Chondrocyte (in vitro differentiated cells): Measurements from ENCODE around the gene MKLN1. TPM values are rescaled to one million over a fixed set of nuclear protein-coding genes. Genes with fewer than 3 reads are reported as not detected.

Experiments used
- DNase-seq: peaks from one replicate; pipeline ENCODE4 v3.0.0; 2021; ENCODE audit warnings: mixed read lengths, low spot score
- H3K27ac Mint-ChIP-seq: one replicate; pipeline ENCODE4 v1.8.0; 2021; ENCODE audit warnings: mild to moderate bottlenecking, moderate library complexity, mixed read lengths; ENCODE audit not compliant: unreplicated experiment
- H3K27me3 Mint-ChIP-seq: 2 replicates; pipeline ENCODE4 v1.8.0; 2021; ENCODE audit warnings: low read depth, mixed read lengths
- H3K36me3 Mint-ChIP-seq: 2 replicates; pipeline ENCODE4 v1.8.0; 2021; ENCODE audit warnings: low read depth, mixed read lengths
- H3K4me1 Mint-ChIP-seq: 2 replicates; pipeline ENCODE4 v1.8.0; 2021; ENCODE audit warnings: low read depth, mild to moderate bottlenecking, mixed read lengths
- H3K4me3 Mint-ChIP-seq: one replicate; pipeline ENCODE4 v1.8.0; 2021; ENCODE audit warnings: mild to moderate bottlenecking, moderate library complexity, mixed read lengths; ENCODE audit not compliant: unreplicated experiment
- H3K9me3 Mint-ChIP-seq: 2 replicates; pipeline ENCODE4 v1.8.0; 2021; ENCODE audit warnings: low read depth, mixed read lengths
- long read RNA-seq: library from polyadenylated mRNA; stranded (forward); transcript quantifications from one replicate; pipeline ENCODE4 v2.0.0, GENCODE V29; 2021
- total RNA-seq: library from RNA; stranded (reverse); gene quantifications from 3 replicates; pipeline ENCODE4 v1.2.1, GENCODE V29; 2021
- TF ChIP-seq, protein P1 (sequence below): fragments of 200-600 bp; sonication (generic); IDR thresholded peaks from 2 replicates; pipeline ENCODE4 v1.5.0; 2021; ENCODE audit warnings: antibody characterized with exemption, mild to moderate bottlenecking, moderate library complexity

MKLN1 gene
- total RNA-seq, result 33.4 to 43.8 TPM (median 33.8 TPM) in 3 replicates
- long read RNA-seq, full-length matches to known transcripts, result 10 of 18 reads
- long read RNA-seq, partial matches to known transcripts, result 2 of 18 reads
- long read RNA-seq, other reads (novel, unspliced or antisense), result 6 of 18 reads

DNA sequence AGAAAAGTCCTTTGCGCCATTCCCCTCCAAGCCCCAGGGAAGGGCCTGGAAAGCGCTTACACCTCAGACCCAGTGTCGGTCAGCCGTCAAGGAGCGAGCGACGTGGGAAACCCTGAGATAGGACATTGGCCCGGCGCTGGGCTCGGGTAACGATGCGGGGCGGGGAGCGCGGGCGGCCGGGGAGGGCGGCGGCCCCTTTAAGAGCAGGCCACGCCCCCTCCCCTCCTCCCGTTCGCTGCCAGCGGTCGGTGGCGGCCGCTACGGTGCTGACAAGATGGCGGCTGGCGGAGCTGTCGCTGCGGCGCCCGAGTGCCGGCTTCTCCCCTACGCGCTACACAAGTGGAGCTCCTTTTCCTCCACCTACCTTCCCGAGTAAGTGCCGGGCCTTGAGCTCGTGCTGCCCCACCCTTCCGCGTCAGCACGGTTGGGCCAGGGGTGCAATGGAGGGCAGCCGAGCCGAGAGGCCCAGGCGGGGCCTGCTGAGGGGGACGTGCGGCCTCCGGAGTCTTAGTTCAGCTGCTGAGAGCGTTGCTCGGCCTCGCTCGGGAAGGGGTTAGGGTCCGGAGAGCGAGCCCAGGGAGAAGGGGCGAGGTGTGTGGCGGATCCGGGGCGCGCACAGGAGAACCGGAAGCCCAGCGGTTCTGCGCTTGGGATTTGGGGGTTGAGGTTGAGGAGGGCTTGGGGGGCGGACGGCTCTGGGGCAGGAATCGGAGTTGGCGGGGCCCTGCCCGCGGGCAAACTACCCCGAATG, at the start of gene MKLN1:
MKLN1 (plus strand) TSS at position 251 of the 751 bp plus-strand sequence; CDS start at position 275, 24 bp downstream.
- H3K4me1 Mint-ChIP-seq, result peaks cover 38% of the 10 kb centered on the region
- peak within 1 kb of the TSS; percentile 100 for H3K27ac Mint-ChIP-seq
- H3K27me3 Mint-ChIP-seq, result no peaks in the 10 kb centered on the region
- TF ChIP-seq, protein P1, sequence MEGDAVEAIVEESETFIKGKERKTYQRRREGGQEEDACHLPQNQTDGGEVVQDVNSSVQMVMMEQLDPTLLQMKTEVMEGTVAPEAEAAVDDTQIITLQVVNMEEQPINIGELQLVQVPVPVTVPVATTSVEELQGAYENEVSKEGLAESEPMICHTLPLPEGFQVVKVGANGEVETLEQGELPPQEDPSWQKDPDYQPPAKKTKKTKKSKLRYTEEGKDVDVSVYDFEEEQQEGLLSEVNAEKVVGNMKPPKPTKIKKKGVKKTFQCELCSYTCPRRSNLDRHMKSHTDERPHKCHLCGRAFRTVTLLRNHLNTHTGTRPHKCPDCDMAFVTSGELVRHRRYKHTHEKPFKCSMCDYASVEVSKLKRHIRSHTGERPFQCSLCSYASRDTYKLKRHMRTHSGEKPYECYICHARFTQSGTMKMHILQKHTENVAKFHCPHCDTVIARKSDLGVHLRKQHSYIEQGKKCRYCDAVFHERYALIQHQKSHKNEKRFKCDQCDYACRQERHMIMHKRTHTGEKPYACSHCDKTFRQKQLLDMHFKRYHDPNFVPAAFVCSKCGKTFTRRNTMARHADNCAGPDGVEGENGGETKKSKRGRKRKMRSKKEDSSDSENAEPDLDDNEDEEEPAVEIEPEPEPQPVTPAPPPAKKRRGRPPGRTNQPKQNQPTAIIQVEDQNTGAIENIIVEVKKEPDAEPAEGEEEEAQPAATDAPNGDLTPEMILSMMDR, result no peak
- no peaks in the 10 kb centered on the region for H3K36me3 Mint-ChIP-seq
- peak; percentile 96 for DNase-seq
- H3K4me3 Mint-ChIP-seq, result peak within 1 kb of the TSS; percentile 85
- H3K9me3 Mint-ChIP-seq, result no peaks in the 10 kb centered on the region

DNA sequence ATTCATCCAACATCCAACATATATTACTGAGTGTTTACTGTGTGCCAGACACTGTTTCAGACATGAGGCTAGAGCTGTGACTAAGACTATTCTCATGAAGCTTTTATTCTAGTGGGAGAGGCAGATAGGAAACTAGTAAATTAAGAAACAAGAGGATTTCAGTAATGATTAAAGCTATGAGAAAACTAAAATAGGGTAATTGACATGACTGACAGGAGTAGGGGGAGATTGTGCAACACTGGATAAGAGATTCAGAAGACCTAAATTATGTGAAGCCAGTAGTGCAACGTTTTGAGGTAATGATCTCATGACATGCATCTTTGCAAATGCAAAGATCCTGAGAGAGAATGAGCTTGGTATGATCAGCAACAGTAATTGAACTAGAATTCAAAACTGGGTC, 48.6 kb upstream of the MKLN1 start:
- DNase-seq, result no peak
- Mint-ChIP-seq H3K27me3 (peaks cover 10% of the 10 kb centered on the region), H3K36me3 (no peaks in the 10 kb centered on the region), H3K4me3 (no peak overlapping the region), H3K4me1 (no peaks in the 10 kb centered on the region), H3K27ac (no peak overlapping the region), H3K9me3 (peaks cover 7% of the 10 kb centered on the region)
- TF ChIP-seq, protein P1, result no peak

DNA sequence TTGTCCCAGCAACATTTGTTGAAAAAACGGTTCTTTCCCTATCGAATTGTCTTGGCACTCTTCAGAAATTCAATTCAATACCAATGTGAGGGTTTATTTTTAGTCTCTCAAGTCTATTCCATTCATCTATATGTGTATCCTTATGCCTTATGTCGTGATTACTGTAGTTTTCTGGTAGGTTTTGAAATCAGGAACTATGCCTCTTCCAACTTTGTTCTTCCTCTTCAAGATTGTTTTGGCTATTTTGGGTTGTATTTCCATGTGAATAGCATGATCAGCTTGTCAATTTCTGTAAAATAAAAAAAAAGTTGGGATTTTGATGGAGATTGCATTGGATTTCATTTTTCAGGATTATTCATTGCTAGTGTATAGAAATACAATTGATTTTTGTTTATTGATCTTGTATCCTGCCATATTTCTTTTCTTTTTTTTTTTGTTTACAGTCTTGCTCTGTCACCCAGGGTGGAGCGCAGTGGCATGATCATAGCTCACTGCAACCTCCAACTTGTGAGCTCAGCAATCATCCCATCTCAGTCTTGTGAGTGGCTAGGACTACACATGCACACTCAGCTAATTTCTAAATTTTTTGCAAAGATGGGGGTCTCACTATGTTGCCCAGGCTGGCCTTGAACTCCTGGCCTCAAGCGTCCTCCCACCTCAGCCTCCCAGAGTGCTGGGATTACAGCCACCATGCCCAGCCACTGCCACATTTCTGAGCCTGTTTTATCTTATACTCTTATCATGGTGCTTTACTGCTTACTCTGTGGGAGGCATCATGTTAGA, 46.2 kb upstream of the MKLN1 start:
- no peak overlapping the region for H3K27ac Mint-ChIP-seq
- H3K4me3 Mint-ChIP-seq, result no peak overlapping the region
- H3K4me1 Mint-ChIP-seq, result peaks cover 17% of the 10 kb centered on the region

DNA sequence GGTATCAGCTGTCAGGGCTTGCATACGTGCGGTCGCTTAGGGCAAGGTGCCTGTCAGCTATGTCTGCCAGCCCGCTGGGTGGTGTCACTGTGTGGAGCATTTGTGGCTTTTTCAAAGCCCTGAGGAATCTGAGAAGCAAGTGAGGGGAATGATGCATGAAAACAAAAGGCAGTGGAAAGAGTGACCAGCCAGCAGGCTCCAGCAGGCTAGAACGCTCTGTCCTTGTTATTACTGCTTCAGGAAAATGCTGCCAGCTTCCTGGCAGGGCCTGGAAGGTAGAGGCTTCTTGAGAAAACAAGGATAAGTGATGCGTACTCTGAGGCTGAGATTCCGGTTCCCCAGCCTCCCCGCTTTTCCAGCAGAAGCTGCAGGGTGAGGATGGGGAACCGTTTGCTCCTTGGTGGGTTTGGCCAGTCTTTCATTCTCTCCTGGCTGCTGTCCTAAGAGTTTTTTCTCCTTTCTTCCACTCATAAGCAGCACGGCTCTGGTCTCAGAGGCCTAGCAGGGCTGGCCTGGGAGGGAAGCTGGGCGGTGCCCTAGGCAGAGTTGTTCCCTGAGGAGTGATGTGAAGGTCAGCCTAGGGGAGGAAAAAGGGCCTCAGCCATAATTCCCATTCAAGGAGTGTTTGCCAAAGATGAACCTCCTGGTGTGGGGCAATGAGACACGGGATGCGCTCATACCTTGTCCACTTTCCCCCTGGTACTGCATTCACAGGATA, 42.8 kb upstream of the MKLN1 start:
- Mint-ChIP-seq H3K27ac (peak overlapping the region; percentile 75), H3K4me3 (no peak overlapping the region), H3K9me3 (peaks cover 4% of the 10 kb centered on the region), H3K36me3 (no peaks in the 10 kb centered on the region), H3K4me1 (peaks cover 17% of the 10 kb centered on the region), H3K27me3 (no peaks in the 10 kb centered on the region)
- DNase-seq, result no peak
- TF ChIP-seq, protein P1, result no peak

More for the DNA sequence above, 46.2 kb upstream of the MKLN1 start:
- peaks cover under 1% of the 10 kb centered on the region for H3K27me3 Mint-ChIP-seq
- TF ChIP-seq, protein P1, result no peak
- H3K36me3 Mint-ChIP-seq, result no peaks in the 10 kb centered on the region
- peaks cover 7% of the 10 kb centered on the region for H3K9me3 Mint-ChIP-seq
- no peak for DNase-seq

DNA sequence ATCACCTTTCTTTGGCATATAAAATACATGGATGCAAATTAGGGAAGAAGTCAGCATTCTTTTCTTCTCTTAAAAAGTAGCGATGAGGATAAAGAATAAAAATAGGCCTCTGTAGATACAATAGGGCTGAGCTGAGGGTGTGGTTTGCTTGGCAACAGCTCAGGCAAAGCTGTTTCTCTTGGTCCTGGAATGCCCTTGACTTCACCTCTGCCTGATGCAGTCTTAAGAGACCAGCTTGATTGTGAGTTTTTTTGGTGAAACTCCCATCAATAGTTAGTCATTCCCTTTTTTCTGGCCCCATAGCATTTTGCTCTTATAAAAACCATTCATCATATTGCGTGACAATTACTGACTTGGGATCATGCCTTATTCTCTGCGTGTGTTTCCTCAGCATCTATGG, 42.1 kb upstream of the MKLN1 start:
- TF ChIP-seq, protein P1, result no peak
- no peak for DNase-seq
- Mint-ChIP-seq H3K9me3 (peaks cover 2% of the 10 kb centered on the region), H3K4me3 (no peak overlapping the region), H3K27me3 (no peaks in the 10 kb centered on the region), H3K4me1 (peaks cover 17% of the 10 kb centered on the region), H3K27ac (peak overlapping the region; percentile 17), H3K36me3 (no peaks in the 10 kb centered on the region)
